Lower leg skin (tissue), 4 donors: ENCODE data around the gene NSUN2. TPM values are rescaled to one million over a fixed set of nuclear protein-coding genes. Genes with fewer than 3 reads are reported as not detected.
A peak's percentile ranks its signal among the peaks of the same experiment; 100 is the strongest.

Source experiments
- DNase-seq, 2 donors: peaks; one replicate each; pipeline ENCODE4 v3.0.0-alpha.2; 2019; ENCODE audit warnings: low spot score in 2 of 2
- H3K4me3 ChIP-seq: fragments of 200-600 bp; sonication (generic); 2 replicates; pipeline ENCODE4 v1.5.1; 2017; ENCODE audit warnings: mild to moderate bottlenecking, low read depth; ENCODE audit not compliant: poor library complexity, severe bottlenecking
- POLR2A ChIP-seq, 2 donors: fragments of 450-650 bp; IDR thresholded peaks; one replicate each; pipeline ENCODE4 v1.6.1; 2016 to 2017; ENCODE audit warnings: antibody characterized with exemption in 2 of 2, mild to moderate bottlenecking in 1 of 2, moderate library complexity in 1 of 2
- WGBS, 2 donors: methylation state at CpG; one replicate each; pipeline ENCODE4 v1.1.5; 2018; 5-methylcytosine and 5-hydroxymethylcytosine counted together
- intact Hi-C: fragments of 100-400 bp; cut with DNase I; formaldehyde crosslinking; loops from one replicate; pipeline ENCODE4 v1.15.0; 2023; ENCODE audit warnings: low total_unique reads
- total RNA-seq, 4 donors: library from RNA; depleted of rRNA; stranded (reverse); fragments of >200 nt; gene quantifications; one replicate each; pipeline ENCODE4 v1.1.0, GENCODE V29; 2016
- TF ChIP-seq, protein P1 (sequence below), 3 donors: fragments of 450-650 bp; IDR thresholded peaks; one replicate each; pipeline ENCODE4 v1.5.1; 2016; ENCODE audit warnings: antibody characterized with exemption in 3 of 3, mild to moderate bottlenecking in 3 of 3, moderate library complexity in 2 of 3

NSUN2 gene
- 10 to 100 TPM; 43.0 to 54.0 (median 47.9) TPM for total RNA-seq

GRCh38 chr5:6632888-6633468, at the start of gene NSUN2, which contains the start of gene SRD5A1:
NSUN2 (minus strand) TSS chr5:6633044; CDS start chr5:6632979, 65 bp downstream.
SRD5A1 (plus strand) TSS chr5:6633440; CDS start chr5:6633577, 137 bp downstream.
- H3K4me3 ChIP-seq = peak within 1 kb of the TSS; percentile 74
- intact Hi-C loops = no loop called here
- peak; percentile 85 to 98 for DNase-seq
- TF ChIP-seq, protein P1, sequence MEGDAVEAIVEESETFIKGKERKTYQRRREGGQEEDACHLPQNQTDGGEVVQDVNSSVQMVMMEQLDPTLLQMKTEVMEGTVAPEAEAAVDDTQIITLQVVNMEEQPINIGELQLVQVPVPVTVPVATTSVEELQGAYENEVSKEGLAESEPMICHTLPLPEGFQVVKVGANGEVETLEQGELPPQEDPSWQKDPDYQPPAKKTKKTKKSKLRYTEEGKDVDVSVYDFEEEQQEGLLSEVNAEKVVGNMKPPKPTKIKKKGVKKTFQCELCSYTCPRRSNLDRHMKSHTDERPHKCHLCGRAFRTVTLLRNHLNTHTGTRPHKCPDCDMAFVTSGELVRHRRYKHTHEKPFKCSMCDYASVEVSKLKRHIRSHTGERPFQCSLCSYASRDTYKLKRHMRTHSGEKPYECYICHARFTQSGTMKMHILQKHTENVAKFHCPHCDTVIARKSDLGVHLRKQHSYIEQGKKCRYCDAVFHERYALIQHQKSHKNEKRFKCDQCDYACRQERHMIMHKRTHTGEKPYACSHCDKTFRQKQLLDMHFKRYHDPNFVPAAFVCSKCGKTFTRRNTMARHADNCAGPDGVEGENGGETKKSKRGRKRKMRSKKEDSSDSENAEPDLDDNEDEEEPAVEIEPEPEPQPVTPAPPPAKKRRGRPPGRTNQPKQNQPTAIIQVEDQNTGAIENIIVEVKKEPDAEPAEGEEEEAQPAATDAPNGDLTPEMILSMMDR (IDR thresholded peaks at IDR 0.05) = no peak
- TF ChIP-seq POLR2A (IDR thresholded peaks at IDR 0.05) = no peak
- WGBS, 2 donors = 0% methylated on average over 36 to 50 of the region's 66 CpGs

DNA sequence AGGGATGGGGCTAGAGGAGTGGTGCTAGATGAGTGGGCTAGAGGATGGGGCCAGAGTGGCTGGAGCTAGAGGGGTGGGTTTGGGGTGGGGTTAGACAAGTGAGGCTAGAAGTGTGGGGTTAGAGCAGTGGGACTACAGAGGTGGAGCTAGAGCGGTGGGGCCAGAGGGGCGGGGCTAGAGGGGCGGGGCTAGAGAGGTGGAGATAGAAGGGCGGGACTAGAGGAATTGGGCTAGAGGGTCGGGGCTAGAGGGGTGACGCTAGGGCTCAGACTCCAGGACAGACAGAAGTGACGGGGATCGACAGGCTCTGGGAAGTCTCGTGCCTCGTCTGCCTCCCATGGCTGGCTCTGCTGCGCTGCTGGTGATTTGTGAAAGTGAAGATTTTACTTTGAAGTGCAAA, 49.4 kb upstream of the NSUN2 start:
- intact Hi-C loops = no loop called here
- TF ChIP-seq POLR2A (IDR thresholded peaks at IDR 0.05) = no peak
- TF ChIP-seq, protein P1 (IDR thresholded peaks at IDR 0.05) = no peak
- DNase-seq = no peak
- no peak overlapping the region for H3K4me3 ChIP-seq
- WGBS, 2 donors = 56 to 61% methylated on average over 11 of the region's 11 CpGs

DNA sequence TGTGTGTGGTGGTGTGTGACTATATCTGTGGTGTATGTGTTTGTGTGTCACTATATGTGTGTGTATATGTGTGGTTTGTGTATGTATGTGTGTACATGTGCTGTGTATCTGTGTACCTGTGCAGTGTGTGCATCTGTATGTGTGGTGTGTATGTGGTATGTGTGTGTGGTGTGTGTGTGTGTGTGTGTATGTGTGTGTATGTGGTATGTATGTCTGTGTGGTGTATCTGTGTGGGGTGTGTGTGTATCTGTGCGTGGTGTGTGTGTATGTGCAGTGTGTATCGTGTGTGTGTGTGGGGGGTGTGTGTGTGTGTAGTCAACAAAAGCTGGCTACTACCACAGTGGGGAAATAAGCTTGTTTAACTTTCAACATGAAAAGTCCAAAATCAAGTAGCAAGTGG, 48.8 kb upstream of the NSUN2 start:
- TF ChIP-seq, protein P1 (IDR thresholded peaks at IDR 0.05) = peak in 1 of 3 donors; percentile 12
- TF ChIP-seq POLR2A (IDR thresholded peaks at IDR 0.05) = no peak
- WGBS, 2 donors = 38 to 88% methylated on average over 2 of the region's 2 CpGs
- intact Hi-C loops = no loop called here
- no peak for DNase-seq
- no peak overlapping the region for H3K4me3 ChIP-seq

GRCh38 chr5:6680922-6681321, 48.1 kb upstream of the NSUN2 start:
- intact Hi-C loops = no loop called here
- 60 to 63% methylated on average over 6 of the region's 6 CpGs for WGBS, 2 donors
- TF ChIP-seq, protein P1 (IDR thresholded peaks at IDR 0.05) = no peak
- no peak for TF ChIP-seq POLR2A (IDR thresholded peaks at IDR 0.05)
- DNase-seq = no peak
- H3K4me3 ChIP-seq = no peak overlapping the region

- no peak overlapping the region for H3K4me3 ChIP-seq
- no peak for TF ChIP-seq POLR2A (IDR thresholded peaks at IDR 0.05)
- TF ChIP-seq, protein P1 (IDR thresholded peaks at IDR 0.05) = no peak
- DNase-seq = no peak
- 73 to 75% methylated on average over 1 of the region's 1 CpG for WGBS, 2 donors
- intact Hi-C loops = no loop called here
Measured at GRCh38 chr5:6678385-6678784, 45.5 kb upstream of the NSUN2 start.

DNA sequence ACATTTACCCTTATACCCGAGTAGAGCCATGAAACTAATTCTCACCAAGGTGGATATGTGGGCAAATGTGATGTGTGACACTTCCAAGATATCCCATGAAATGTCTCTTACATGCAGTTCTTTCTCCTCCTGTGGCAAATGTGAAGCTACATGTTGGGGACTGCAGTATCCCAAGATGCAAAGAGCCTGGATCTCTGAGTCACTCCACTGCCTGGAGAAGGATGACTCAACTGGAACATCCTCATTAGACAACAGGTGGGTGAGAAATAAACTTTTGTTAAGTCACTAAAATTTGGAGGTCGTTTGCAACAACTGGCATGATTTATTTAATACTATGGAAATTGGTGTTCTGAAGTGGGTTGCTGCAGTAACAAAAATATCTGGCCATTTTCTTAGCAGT, 43.9 kb upstream of the NSUN2 start:
- 55 to 60% methylated on average over 2 of the region's 2 CpGs for WGBS, 2 donors
- intact Hi-C loops = no loop called here
- TF ChIP-seq POLR2A (IDR thresholded peaks at IDR 0.05) = no peak
- TF ChIP-seq, protein P1 (IDR thresholded peaks at IDR 0.05) = no peak
- no peak for DNase-seq
- no peak overlapping the region for H3K4me3 ChIP-seq
